HG02852 (cell line): ENCODE measurements around the gene FLRT3.

Experiments
- ATAC-seq: cut with Tn5 transposase; IDR thresholded peaks from one replicate; pipeline ENCODE4 v1.9.1; 2021; ENCODE audit warnings: mild to moderate bottlenecking, moderate library complexity; ENCODE audit not compliant: unreplicated experiment

FLRT3 gene

DNA sequence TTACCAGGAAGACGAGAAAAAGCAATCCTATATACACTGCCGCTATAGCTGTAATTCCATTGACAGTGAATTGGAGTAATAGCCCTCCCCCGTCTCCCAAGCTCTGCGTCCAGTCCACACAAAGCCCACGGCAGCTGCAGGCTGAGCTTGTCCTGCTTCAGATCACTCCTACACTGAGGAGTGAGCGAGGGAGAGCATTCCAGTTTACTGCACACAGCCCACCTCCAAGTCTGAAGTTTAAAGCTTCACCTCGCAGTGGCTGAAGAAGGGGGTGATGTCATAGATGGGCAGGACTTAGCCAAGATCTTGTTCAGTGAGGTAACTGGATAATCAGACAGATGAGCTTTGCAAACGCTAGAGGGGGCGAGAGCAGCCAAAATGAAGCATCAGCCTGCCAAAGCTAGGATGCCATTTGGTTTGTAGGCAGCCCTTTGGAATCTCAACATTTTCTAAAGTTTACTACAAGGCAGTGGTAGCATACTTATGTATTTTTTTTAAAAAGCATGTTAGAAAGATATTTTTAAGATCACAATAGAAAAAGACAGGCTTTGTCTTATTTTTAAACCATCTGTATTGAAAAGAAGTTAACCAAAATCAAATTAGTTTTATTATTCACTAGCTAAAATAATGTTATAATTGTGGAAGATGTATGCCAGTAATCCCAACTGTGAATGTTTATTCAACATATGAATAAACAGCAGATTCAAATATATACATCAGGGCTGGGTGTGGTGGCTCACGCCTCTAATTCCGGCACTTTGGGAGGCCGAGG lies at the start of gene FLRT3:
TSS of gene FLRT3 (minus strand) at position 213 of the 772 bp plus-strand sequence. CDS start 10,106 bp downstream, outside the sequence.
- ATAC-seq, result peak; percentile 95

DNA sequence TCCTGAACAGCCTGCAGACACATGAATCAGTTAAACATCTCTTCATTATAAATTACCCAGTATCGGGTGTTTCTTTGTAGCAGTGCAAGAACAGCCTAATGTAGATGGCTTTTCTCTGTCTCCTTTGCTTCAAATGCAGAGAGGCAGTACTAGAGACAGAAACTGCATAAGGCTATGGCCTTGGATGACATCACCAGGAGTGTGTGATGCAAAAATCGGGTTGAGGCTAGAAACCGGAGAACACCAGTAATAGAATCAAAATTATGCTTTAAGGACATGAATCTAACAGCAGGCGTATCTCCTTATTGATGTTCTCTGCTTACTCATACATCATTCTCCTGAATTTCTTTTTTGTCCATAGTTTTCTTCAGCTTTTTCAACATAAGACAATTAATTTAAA lies 49.3 kb upstream of the FLRT3 start:
- ATAC-seq, result no peak

DNA sequence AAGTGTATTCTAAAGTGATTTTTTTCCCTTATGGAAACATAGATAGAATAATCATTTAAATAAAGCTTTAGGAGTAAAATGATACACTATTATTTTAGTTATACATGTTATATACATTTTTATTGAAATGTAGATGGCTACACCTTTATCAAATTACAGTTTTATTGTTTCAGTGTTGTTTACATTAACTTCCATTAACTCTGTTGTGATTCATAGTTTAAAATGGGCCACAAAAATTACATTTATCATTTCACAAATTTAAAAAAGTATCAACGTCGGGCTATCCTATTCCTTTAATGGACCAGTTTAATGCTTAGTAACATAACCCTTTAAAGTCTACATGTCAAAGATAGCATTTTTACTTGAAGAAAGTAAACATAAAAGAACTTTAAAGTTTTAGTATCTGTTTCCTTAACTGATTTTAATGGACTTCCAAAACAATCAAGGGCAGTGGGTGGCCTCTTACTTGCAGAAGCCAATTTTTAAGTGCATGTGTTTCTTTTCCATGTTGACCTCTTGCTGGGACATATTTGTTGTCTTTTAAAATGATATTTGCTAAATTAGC lies 47.8 kb upstream of the FLRT3 start:
- ATAC-seq, result no peak

DNA sequence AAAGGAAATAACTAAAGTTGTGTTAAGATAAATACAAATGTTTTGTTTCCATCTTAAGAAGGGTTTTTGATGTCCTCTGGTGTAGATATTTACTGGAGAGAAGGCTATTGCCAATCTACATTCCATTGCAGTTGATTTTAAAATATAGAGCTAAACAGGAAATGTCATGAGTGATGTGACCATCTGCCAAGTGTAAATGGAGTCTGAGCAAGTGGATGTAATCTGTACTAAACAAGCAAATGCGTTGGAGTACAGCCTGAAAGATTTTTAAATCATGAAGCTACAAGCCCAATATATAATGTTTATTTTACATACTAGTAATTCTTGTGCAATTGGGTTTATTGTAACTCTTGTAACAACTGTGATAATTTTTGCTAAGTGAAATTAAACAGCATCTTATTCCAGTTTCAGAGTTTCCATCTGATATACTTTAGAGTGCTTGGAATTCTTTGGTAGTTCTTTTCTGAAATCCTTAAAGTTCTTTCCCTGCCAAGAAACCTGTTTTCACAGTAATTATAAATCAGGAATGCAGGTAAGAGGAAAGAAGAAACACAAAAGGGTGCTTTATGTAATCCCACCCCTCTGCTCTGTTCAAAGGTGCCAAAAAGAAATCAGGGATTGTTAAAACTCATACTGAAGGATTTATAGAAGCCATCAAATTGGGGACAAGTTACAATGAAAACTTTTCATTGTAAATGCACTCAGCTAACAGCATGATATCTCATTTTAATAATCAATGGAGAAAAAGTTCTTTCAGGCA lies 47.2 kb upstream of the FLRT3 start:
- ATAC-seq, result no peak

DNA sequence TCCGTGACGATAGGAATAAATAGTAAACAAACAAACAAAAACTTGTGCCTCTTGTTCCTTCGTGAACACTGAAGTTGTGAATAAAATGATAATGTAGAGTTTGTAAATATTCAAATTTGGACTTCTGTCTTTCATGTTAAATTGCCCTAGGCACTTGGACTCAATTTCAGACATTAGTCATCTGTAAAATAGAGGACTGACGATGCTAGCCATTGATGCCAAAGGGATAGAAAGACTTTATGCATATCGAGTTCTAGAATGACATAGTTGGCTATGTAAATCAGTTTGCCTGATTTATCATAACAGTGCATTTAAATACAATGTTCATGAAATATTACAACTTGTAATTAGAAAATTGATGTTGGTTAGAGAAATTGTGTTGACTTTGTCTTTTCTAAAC lies 45.9 kb upstream of the FLRT3 start:
- no peak for ATAC-seq

DNA sequence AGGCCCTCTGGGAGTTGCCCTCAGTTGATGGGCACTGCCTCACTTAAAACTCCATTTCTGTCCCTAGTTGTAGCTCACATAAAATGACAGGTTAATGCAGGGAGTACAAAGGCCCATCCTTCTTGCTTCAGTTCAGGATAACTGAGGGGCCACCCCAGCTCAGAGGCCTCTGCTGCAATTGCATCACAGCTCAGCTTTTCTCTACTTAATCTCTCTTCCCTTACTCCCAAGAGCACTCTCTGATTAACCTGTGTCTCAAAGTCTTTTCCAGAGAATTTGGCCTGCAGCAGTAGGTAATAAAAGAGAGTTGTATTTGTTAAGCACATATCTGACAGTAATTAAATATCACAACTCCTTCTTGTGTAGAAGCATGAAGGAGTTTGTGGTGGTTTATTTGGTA lies 40.9 kb upstream of the FLRT3 start:
- ATAC-seq, result no peak

DNA sequence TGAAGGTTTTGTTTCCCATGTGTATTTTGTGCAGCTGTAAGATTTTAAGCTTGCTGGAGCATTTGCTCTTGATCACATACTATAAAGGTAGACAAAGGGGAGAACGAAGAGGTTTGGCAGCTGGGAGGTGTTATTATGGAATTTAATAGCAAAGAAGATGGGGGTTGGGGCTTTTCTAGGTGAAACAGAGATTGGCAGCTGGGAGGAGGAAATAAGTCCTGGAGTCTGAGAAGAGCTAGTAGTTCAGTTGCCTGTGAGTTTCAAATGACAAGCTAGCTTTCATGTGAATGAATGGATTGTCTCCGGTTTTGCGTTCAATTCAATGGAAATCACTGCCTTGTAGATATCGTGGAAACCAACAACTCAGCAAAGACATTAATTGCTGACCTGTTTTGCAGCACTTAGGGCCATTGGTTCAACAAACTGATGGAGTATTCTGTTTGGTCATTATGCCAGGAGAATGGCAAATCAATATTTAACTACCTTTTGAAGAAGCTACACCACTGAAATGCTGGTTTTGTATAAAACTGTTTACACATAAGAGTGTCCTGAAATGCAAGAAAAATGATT lies 38.1 kb upstream of the FLRT3 start:
- ATAC-seq, result no peak

DNA sequence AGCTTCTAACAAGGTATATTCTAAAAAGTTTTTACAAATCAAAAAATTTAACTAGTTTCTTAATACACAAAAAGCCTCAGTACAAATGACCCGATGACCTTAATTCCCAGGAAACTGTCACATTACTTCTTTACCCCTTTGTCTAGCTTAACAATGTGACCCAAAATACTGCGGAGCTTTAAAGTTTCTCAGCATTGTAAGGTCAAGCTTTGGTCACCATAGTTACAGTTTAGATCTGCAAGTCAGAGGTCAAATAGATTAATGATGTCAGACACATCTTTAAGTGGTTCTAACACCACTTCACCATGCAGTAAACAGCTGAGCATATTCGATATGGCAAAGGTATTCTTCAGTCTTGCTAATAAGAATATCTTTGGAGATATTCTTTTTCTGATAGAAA lies 36.8 kb upstream of the FLRT3 start:
- ATAC-seq, result no peak

DNA sequence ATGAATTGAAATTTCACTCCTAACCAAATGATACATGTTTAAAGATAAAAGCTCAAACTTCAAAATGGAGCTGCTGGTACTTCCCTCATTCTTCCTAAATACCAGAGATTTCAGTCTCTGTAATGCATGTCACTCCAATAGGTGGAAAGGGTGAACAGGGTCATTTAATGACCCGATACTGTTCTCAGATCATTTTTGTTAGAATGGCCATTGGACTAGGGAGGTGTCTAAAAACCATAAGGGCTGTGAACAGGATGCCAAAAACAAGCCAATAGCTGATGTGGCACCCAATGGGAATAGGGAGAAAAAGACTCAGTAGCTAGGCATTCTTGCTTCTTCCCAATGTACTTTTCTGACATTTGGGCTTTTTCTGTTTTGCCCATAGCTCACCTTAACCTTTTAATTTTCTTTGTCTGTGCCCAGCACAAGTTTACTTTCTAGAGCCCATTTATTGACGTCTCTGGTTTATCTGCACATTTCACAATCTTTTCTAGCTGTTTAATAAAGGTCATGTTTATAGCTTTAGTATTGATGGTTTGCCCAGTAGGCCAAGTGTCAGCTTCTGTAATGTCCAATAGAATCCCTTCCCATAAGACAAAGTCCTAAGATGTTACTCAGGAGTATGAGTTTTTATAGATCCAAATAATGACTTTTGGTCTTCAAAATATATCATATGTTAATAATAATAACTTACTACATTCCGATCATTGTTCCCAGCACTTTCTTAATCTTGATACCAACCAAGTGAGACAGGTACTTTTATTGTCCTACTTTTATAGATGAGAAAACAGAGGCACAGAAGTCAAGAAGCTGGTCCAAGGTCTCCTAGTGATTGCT lies 24.3 kb upstream of the FLRT3 start:
- no peak for ATAC-seq

DNA sequence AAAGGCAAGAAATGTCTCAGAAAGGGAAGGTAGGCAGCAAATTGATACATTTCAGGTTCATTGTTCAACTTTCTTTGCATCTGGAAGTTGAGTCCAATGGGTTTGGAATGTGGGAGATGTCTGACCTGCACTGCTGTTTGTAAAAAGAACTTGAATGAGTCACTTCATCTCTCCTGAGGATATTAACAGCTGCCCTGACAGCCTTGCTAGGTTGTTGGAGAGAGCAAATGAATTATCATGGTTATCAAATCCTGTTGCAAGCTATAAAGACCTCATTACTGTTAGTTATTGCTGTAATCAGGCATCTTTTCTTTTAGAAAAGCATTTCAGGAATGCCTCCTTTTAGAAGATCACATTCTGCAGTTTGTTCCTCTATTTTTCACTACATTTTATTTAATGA lies 23.0 kb upstream of the FLRT3 start:
- ATAC-seq, result no peak

DNA sequence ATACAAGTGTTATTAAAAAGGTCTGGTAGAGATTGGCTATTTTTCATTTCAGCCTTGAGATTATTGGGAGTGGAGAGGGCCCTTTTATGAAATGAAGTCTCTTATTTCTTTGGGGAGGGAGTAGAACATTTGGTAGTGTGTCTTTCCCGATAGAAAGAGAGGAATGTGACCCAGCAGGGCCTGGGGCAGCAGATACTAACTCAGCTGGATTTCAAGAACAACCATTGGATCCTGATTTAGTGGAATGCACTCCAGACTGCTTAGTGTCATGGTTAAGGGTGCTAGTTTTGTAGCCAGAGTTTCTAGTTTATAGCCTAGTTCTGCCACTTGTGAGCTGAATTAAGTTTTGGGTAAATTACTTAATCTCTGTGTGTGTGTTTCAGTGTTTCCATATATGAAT lies 18.4 kb upstream of the FLRT3 start:
- no peak for ATAC-seq

DNA sequence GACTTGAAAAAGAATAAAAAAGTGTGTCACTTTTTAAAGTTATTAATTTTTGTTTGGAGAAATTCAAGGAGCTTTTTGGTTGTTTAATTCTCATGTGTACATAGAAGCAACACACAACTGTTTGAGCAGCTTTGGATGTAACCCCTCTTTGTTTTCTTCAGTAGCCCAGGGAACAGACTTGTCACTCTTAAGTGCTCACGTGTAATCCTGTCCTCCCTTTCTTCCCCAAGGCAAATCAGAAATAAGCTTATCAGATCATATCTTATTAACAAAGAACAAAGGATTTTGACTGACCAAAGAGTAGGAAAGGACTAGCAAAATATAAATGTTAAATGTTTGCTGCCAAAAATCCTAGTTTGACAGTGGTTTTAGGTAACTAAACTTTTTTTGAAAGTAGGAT lies 7.3 kb upstream of the FLRT3 start:
- no peak for ATAC-seq

DNA sequence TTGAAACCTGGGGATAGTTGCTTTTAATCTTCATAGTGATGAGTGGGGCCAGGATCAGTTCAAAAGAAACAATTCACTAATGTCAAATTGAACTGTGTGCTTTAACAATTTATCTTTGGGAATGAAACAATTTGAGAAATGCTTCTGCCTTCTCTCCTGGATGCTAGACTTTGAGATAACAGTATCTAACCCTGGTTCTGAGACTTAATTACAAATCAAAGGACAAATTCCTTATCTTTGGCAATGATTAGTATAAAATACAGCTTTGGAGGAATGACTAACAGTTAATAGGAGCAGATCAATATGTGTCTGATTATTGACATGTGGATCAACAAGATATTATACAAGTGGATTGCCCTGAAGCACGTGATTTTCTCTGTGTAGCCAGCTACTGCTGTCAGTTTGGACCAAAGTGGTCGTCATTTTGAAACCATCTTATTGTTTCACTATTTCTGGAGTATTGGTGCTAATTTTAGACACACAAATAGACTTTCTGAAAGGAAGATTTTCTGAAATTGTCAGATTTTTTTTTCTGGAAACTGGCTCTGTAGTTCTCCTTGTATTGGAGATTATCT lies 6.2 kb upstream of the FLRT3 start:
- no peak for ATAC-seq

DNA sequence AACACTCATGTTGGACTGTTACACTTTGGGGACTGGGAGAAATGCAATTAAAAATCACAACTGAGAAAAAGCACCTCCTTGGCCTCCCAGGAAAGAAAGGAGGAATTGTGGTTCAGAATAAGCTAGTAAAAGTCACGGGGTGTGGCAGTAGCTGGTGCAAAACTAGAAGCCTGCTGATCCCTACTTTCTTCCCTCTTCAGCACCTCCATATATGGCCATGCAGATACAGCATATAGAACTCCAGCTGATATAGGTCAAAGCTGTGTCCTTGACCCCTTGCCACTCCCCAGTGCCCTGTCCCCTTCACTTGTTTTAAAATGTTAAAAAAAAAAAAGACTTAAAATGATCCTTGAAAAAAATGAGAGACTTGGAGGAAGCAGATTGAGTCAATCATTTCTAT lies 5.5 kb upstream of the FLRT3 start:
- ATAC-seq, result no peak

DNA sequence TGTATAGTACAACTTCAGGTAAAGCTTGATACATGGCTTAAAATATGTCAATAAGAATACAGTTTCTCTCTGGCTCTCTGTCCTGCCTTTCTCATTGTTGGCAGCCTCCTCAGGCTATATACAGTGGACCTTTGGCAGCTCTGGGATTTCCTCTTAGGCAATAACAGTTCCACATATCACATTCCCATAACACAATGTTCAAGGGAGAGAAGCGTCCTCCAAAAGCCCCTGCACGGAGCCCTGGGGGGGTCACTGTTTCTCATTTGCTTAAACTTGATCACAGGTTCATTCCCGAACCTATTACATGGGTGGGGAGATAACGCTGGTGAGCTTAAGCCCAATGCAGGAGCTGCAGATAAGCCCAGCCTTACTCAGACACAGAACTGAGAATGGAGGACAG lies 4.4 kb upstream of the FLRT3 start:
- no peak for ATAC-seq

DNA sequence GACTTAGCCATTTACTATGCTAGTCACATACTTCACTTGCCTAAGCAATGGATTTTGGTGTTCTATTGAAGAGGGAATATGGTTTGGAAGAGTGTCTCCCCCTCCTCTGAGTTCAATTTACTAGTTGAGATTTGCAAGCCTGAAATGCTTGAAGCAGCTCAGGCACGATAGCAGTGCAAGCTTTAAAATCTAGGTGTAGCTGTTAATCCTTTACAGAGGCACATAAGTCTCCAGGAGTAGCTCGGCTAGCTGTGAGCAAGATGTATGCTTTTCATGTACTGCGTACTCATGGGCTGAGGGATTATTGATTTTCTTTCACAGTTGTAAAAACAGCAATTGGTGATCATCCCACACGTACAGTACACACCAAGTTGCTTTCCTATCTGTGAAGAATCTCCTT lies 726 bp downstream of the FLRT3 start:
- ATAC-seq, result no peak

DNA sequence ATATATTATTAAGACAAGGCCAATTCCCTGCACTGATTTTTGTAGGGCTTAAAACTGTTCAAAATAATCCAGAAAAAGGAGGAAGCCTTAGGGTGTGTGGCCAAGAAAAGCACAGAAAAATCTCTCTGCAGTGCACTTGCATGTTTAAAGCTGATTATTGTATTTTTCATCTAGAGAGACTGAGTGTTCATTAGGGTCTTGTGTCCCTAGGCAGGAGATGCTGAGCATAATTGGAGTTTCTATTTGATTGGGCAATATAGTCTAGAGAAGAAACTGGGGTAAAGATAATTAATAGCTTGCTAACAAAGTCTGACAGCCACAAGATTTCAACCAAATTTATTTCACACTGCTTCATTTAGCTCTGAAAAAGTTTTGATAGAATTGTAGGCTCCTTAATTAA lies 2.4 kb downstream of the FLRT3 start:
- ATAC-seq, result no peak

DNA sequence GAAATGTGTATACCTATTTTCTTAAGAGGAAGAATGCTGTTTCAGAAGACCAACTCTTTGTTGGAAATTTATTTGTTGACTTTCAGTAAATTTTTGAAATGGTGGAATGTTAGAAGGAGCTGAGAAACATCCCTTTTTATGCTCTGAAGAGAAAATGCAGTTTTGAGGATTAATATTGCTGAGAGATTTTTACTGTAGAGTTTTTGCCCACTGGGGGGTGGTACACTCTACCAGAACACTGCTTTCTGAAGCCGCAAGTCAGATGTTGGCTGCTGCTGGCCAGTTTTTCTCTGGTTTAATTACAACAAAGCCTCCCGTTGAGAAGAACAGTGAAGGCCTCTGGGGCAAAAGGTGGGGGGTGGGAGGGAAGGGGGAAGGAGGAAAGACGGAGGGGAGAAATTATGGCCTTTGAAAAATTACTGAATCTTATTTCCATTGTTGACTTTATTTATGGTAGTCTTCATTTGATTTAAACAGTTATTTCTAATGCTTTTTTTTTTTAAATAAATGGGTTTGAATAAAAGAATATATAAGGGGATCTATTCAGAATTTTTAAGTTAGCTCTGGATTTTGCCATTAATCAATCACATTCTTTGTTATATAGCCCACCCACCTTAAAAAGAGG lies 3.0 kb downstream of the FLRT3 start:
- no peak for ATAC-seq

DNA sequence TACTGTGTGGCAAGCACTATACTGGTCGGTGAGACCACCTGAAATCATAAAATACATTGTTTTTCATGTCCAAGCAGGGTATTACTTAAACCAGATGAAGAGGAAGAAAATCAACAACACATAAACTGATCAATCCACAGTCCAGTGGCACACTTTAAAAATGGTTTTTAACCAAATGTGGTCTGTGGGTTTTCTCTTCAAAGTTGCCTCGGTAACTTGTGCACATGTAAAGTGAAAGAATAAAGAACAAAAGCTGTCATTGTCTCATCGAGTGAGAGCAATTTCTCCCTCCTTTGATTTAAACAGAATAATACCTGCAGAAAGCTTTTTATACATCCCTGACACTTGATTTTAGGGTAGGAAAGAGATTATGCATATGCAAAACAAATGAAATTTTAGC lies 3.7 kb downstream of the FLRT3 start:
- ATAC-seq, result no peak

DNA sequence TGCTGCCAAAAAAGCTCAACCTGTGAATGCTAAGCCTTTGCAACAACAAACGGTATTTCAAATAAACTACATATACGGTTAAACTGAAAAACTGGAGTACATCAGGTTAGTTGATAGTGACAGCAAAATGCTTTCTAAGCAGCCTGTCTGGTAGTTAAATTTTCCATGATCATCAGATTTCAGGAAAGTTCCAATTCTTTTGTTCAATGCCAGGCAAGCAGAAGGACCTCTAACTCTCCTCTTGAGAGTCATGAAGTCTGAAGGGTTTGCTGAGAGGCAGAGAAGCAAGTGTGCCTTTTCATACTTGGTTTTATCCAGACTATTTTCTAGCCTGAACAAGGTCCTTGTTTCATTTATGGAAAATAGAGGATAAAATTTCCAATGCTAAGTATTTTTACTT lies 4.5 kb downstream of the FLRT3 start:
- ATAC-seq, result no peak
